A549 (cell line): ENCODE data around the gene NAV2.

Experiments used
- EP300 ChIP-seq, 2 experiments: fragments of >200 bp; sonication (Bioruptor Twin); formaldehyde crosslinking; IDR thresholded peaks; 2 replicates in 1 of 2; 3 replicates in 1 of 2; pipeline ENCODE4 v1.6.1; 2016 to 2017
- GATA3 ChIP-seq: IDR thresholded peaks from 2 replicates; pipeline ENCODE4 v1.6.1; 2012; ENCODE audit warnings: borderline replicate concordance
- HDAC2 ChIP-seq: fragments of 200-600 bp; sonication (generic); IDR thresholded peaks from 2 replicates; pipeline ENCODE4 v1.6.1; 2016
- HOXA7 ChIP-seq: fragments of 250-450 bp; sonication (Bioruptor Pico); IDR thresholded peaks from 2 replicates; pipeline ENCODE4 v1.5.0; 2020; ENCODE audit warnings: mild to moderate bottlenecking, moderate library complexity
- KDM1A ChIP-seq: fragments of 200-600 bp; sonication (generic); IDR thresholded peaks from 2 replicates; pipeline ENCODE4 v1.6.1; 2016; ENCODE audit warnings: low read depth, mild to moderate bottlenecking
- NPAS2 ChIP-seq: fragments of 250-450 bp; sonication (Bioruptor Pico); IDR thresholded peaks from 2 replicates; pipeline ENCODE4 v1.8.0; 2022; ENCODE audit warnings: mild to moderate bottlenecking, moderate library complexity, borderline replicate concordance
- PHF8 ChIP-seq: fragments of 200-600 bp; sonication (generic); IDR thresholded peaks from 2 replicates; pipeline ENCODE4 v1.6.1; 2016; ENCODE audit warnings: low read depth, mild to moderate bottlenecking, antibody characterized with exemption, moderate library complexity, borderline replicate concordance
- POLR2A ChIP-seq: IDR thresholded peaks from 2 replicates; pipeline ENCODE4 v1.6.1; 2012; ENCODE audit warnings: mild to moderate bottlenecking, low read length
- POLR2AphosphoS2 ChIP-seq: conservative IDR thresholded peaks from 2 replicates; pipeline ENCODE4 v1.6.1; 2012; ENCODE audit warnings: low read length, improper control_type of control experiment, inconsistent platforms
- RCOR1 ChIP-seq: fragments of 150-350 bp; IDR thresholded peaks from 2 replicates; pipeline ENCODE4 v1.6.1; 2014; ENCODE audit warnings: antibody characterized with exemption, low read length, low read depth
- SMC3 ChIP-seq: fragments of >200 bp; sonication (Bioruptor Twin); formaldehyde crosslinking; IDR thresholded peaks from 3 replicates; pipeline ENCODE4 v1.6.1; 2018; ENCODE audit warnings: inconsistent platforms
- TP53 ChIP-seq: fragments of 250-450 bp; sonication (Bioruptor Pico); IDR thresholded peaks from 2 replicates; pipeline ENCODE4 v1.5.0; 2021; ENCODE audit warnings: mild to moderate bottlenecking, moderate library complexity
- TF ChIP-seq, protein P1 (sequence below): fragments of 200-600 bp; sonication (generic); IDR thresholded peaks from 2 replicates; pipeline ENCODE4 v1.6.1; 2016; ENCODE audit warnings: antibody characterized with exemption, mild to moderate bottlenecking, moderate library complexity
- TF ChIP-seq, protein P2 (sequence below): fragments of >200 bp; sonication (Bioruptor Twin); formaldehyde crosslinking; IDR thresholded peaks from 3 replicates; pipeline ENCODE4 v1.5.1; 2016

DNA sequence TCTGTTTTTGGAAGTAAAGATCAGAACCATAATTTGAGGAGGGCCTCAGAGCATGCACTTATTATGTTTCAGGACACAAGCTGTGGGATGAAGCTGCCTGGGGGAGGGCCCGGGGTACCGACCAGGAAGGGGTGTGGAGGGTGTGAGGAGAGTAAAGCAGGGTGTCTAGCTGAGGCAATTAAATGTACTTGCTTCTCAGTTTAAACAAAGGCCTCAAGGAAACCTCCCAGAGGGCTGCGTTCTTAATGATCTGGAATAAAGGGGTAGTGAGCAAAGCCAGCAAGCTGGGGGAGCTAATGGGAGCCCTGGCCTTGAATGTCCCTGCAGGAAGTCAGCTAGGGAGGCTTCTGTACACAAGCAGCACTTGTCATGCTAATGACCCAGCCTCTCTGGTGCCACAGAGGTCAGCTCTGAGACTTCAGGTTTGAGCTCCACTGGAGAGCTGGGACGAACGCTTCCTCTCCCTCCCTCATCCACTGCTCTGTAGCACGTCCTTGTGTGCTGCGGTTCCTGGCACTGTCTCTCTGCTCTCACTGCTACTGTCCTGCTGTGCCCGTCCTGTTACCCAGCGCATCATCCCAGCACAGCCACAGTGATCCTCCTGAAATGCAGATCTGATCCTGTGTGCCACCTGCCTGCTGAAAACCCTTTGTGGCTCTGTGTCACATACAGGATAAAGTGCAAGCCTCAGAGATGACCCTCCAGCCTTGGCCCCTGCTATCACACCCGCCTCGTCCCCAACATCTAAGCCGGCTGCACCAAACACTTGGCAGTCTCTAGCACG is 287.9 kb downstream of the NAV2 start:
- TF ChIP-seq POLR2AphosphoS2 (no peak), EP300 (IDR thresholded peaks at IDR 0.05) (no peak), POLR2A (no peak), GATA3 (no peak), HDAC2 (no peak), TP53 (CRISPR knock-in tag) (no peak), KDM1A (no peak), SMC3 (no peak), PHF8 (no peak), HOXA7 (CRISPR knock-in tag) (no peak), RCOR1 (no peak), NPAS2 (CRISPR knock-in tag) (no peak)
- TF ChIP-seq, protein P1, sequence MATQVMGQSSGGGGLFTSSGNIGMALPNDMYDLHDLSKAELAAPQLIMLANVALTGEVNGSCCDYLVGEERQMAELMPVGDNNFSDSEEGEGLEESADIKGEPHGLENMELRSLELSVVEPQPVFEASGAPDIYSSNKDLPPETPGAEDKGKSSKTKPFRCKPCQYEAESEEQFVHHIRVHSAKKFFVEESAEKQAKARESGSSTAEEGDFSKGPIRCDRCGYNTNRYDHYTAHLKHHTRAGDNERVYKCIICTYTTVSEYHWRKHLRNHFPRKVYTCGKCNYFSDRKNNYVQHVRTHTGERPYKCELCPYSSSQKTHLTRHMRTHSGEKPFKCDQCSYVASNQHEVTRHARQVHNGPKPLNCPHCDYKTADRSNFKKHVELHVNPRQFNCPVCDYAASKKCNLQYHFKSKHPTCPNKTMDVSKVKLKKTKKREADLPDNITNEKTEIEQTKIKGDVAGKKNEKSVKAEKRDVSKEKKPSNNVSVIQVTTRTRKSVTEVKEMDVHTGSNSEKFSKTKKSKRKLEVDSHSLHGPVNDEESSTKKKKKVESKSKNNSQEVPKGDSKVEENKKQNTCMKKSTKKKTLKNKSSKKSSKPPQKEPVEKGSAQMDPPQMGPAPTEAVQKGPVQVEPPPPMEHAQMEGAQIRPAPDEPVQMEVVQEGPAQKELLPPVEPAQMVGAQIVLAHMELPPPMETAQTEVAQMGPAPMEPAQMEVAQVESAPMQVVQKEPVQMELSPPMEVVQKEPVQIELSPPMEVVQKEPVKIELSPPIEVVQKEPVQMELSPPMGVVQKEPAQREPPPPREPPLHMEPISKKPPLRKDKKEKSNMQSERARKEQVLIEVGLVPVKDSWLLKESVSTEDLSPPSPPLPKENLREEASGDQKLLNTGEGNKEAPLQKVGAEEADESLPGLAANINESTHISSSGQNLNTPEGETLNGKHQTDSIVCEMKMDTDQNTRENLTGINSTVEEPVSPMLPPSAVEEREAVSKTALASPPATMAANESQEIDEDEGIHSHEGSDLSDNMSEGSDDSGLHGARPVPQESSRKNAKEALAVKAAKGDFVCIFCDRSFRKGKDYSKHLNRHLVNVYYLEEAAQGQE: no peak
- TF ChIP-seq, protein P2, sequence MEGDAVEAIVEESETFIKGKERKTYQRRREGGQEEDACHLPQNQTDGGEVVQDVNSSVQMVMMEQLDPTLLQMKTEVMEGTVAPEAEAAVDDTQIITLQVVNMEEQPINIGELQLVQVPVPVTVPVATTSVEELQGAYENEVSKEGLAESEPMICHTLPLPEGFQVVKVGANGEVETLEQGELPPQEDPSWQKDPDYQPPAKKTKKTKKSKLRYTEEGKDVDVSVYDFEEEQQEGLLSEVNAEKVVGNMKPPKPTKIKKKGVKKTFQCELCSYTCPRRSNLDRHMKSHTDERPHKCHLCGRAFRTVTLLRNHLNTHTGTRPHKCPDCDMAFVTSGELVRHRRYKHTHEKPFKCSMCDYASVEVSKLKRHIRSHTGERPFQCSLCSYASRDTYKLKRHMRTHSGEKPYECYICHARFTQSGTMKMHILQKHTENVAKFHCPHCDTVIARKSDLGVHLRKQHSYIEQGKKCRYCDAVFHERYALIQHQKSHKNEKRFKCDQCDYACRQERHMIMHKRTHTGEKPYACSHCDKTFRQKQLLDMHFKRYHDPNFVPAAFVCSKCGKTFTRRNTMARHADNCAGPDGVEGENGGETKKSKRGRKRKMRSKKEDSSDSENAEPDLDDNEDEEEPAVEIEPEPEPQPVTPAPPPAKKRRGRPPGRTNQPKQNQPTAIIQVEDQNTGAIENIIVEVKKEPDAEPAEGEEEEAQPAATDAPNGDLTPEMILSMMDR: no peak
